Mesenchymal stem cell (in vitro differentiated cells and primary cell): ENCODE results near the gene UVSSA.
"Not testable (repeated sequence)": the region's sequence is repeated elsewhere in the genome, so short reads cannot be mapped to it uniquely, and the experiment has no call there.

Experiments
- DNase-seq: peaks from one replicate; pipeline ENCODE4 v3.0.0-alpha.2; 2013
- H2AFZ ChIP-seq: one replicate; pipeline ENCODE4 v1.6.1; 2013; ENCODE audit warnings: low read depth, mild to moderate bottlenecking, control low read depth, inconsistent platforms, low read length, moderate library complexity
- H2AK5ac ChIP-seq: 2 replicates; pipeline ENCODE4 v1.6.1; 2013; ENCODE audit warnings: low read length, moderate library complexity, mild to moderate bottlenecking, inconsistent platforms; ENCODE audit not compliant: severe bottlenecking
- H2BK120ac ChIP-seq: one replicate; pipeline ENCODE4 v1.6.1; 2013; ENCODE audit warnings: low read depth, mild to moderate bottlenecking, inconsistent platforms, low read length, moderate library complexity
- H2BK12ac ChIP-seq, 2 experiments: one replicate each; pipeline ENCODE4 v1.6.1; 2013; ENCODE audit warnings: inconsistent platforms in 2 of 2, low read length in 2 of 2, mild to moderate bottlenecking in 2 of 2, moderate library complexity in 2 of 2, control low read depth in 1 of 2
- H2BK15ac ChIP-seq: one replicate; pipeline ENCODE4 v1.6.1; 2013; ENCODE audit warnings: mild to moderate bottlenecking, low read depth, inconsistent platforms; ENCODE audit not compliant: poor library complexity, severe bottlenecking
- H2BK5ac ChIP-seq: 2 replicates; pipeline ENCODE4 v1.6.1; 2013; ENCODE audit warnings: low read depth, mild to moderate bottlenecking, low read length, control low read depth, inconsistent platforms; ENCODE audit not compliant: poor library complexity, severe bottlenecking
- H3K14ac ChIP-seq, 2 experiments: one replicate each; pipeline ENCODE4 v1.6.1; 2013; ENCODE audit warnings: inconsistent platforms in 2 of 2, low read length in 2 of 2, control low read depth in 1 of 2, mild to moderate bottlenecking in 1 of 2, moderate library complexity in 1 of 2
- H3K18ac ChIP-seq, 2 experiments: one replicate each; pipeline ENCODE4 v1.6.1; 2013; ENCODE audit warnings: inconsistent platforms in 2 of 2, low read length in 2 of 2, control low read depth in 1 of 2, low read depth in 1 of 2, mild to moderate bottlenecking in 1 of 2
- H3K23ac ChIP-seq, 2 experiments: one replicate each; pipeline ENCODE4 v1.6.1; 2013; ENCODE audit warnings: inconsistent platforms in 2 of 2, low read length in 2 of 2, mild to moderate bottlenecking in 2 of 2, moderate library complexity in 2 of 2, control low read depth in 1 of 2
- H3K27ac ChIP-seq: 2 replicates; pipeline ENCODE4 v1.5.1; 2013; ENCODE audit warnings: mild to moderate bottlenecking, moderate library complexity, low read length, control low read depth, inconsistent platforms; ENCODE audit not compliant: poor library complexity, severe bottlenecking
- H3K27me3 ChIP-seq, 2 experiments: 2 replicates each; pipeline versions ENCODE4 v1.6.1 to v1.7.0; 2013; ENCODE audit warnings: low read length in 2 of 2, mild to moderate bottlenecking in 2 of 2, moderate library complexity in 2 of 2, control low read depth in 1 of 2, inconsistent platforms in 1 of 2; ENCODE audit not compliant: control insufficient read depth in 1 of 2, insufficient read depth in 1 of 2
- H3K36me3 ChIP-seq, 2 experiments: 2 replicates each; pipeline versions ENCODE4 v1.6.1 to v1.7.0; 2013; ENCODE audit warnings: low read length in 2 of 2, control low read depth in 1 of 2, inconsistent platforms in 1 of 2, low read depth in 1 of 2, mild to moderate bottlenecking in 1 of 2; ENCODE audit not compliant: insufficient read depth in 2 of 2, control insufficient read depth in 1 of 2
- H3K4ac ChIP-seq, 2 experiments: one replicate each; pipeline ENCODE4 v1.6.1; 2013; ENCODE audit warnings: inconsistent platforms in 2 of 2, low read length in 2 of 2, mild to moderate bottlenecking in 2 of 2, moderate library complexity in 2 of 2, control low read depth in 1 of 2, low read depth in 1 of 2
- H3K4me1 ChIP-seq: 2 replicates; pipeline ENCODE4 v1.6.1; 2013; ENCODE audit warnings: low read depth, low read length, control low read depth; ENCODE audit not compliant: control insufficient read depth, insufficient read depth
- H3K4me2 ChIP-seq: 2 replicates; pipeline ENCODE4 v1.6.1; 2013; ENCODE audit warnings: low read length, mild to moderate bottlenecking, inconsistent platforms; ENCODE audit not compliant: poor library complexity, severe bottlenecking
- H3K4me3 ChIP-seq, 2 experiments: 2 replicates each; pipeline versions ENCODE4 v1.5.1 to v1.7.0; 2013; ENCODE audit warnings: low read length in 2 of 2, mild to moderate bottlenecking in 2 of 2, control low read depth in 1 of 2, low read depth in 1 of 2; ENCODE audit not compliant: insufficient read depth in 1 of 2
- H3K79me1 ChIP-seq: replicated peaks from 2 replicates; pipeline ENCODE4 v1.6.1; 2013; ENCODE audit warnings: mild to moderate bottlenecking, control low read depth, low read length, inconsistent platforms; ENCODE audit not compliant: poor library complexity, severe bottlenecking
- H3K9ac ChIP-seq: 2 replicates; pipeline ENCODE4 v1.7.0; 2013; ENCODE audit warnings: mild to moderate bottlenecking, low read length, moderate library complexity
- H3K9me3 ChIP-seq: 2 replicates; pipeline ENCODE4 v1.7.0; 2013; ENCODE audit warnings: mild to moderate bottlenecking, low read length; ENCODE audit not compliant: control insufficient read depth
- H4K8ac ChIP-seq: one replicate; pipeline ENCODE4 v1.6.1; 2013; ENCODE audit warnings: inconsistent platforms, mild to moderate bottlenecking, low read length, moderate library complexity
- H4K91ac ChIP-seq: one replicate; pipeline ENCODE4 v1.6.1; 2013; ENCODE audit warnings: mild to moderate bottlenecking, low read length, inconsistent platforms
- WGBS: methylation state at CpG from one replicate; pipeline ENCODE4 v1.1.7; 2013; ENCODE audit warnings: mixed read lengths; 5-methylcytosine and 5-hydroxymethylcytosine counted together

Gene UVSSA

DNA sequence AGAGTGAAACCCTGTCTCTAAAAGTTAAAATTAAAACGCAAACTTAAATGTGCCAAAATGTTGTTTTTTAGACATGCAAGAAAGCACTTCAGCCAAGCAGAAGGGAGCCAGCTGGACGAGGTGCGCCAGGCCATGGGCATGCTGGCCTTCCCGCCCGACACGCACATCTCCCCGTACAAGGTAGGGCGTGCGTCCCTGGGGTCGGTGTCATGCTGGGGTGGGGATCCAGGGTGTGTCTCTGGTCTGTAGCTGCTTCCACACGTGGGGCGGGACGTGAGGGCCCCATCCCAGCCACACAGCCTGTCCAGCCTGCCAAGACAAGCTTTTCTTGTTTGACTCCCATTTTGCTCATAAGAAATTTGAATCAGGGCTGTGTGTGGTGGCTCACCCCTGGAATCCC, 14.3 kb upstream of the UVSSA start:
- no peak overlapping the region for H3K23ac ChIP-seq
- H3K18ac ChIP-seq = no peak overlapping the region
- H3K9ac ChIP-seq = no peak overlapping the region
- H3K79me1 ChIP-seq = peaks cover 41% of the 10 kb centered on the region
- no peak overlapping the region for H2BK120ac ChIP-seq
- no peak overlapping the region for H3K27ac ChIP-seq
- WGBS = 97% methylated on average over 10 of the region's 13 CpGs
- H3K27me3 ChIP-seq = no peaks in the 10 kb centered on the region
- H3K36me3 ChIP-seq = peaks cover 80 to 82% of the 10 kb centered on the region in 2 experiments
- H3K14ac ChIP-seq = no peak overlapping the region
- H4K8ac ChIP-seq = no peak overlapping the region
- no peak overlapping the region for H3K4ac ChIP-seq
- no peak overlapping the region for H2BK15ac ChIP-seq
- no peak overlapping the region for H3K4me2 ChIP-seq
- no peak overlapping the region for H2BK5ac ChIP-seq
- no peak overlapping the region for H4K91ac ChIP-seq
- H2AK5ac ChIP-seq = no peak overlapping the region
- H3K4me3 ChIP-seq = no peak overlapping the region
- H2BK12ac ChIP-seq = no peak overlapping the region
- H2AFZ ChIP-seq = no peak overlapping the region
- DNase-seq = no peak
- peaks cover 48% of the 10 kb centered on the region for H3K4me1 ChIP-seq
- peaks cover 9% of the 10 kb centered on the region for H3K9me3 ChIP-seq

DNA sequence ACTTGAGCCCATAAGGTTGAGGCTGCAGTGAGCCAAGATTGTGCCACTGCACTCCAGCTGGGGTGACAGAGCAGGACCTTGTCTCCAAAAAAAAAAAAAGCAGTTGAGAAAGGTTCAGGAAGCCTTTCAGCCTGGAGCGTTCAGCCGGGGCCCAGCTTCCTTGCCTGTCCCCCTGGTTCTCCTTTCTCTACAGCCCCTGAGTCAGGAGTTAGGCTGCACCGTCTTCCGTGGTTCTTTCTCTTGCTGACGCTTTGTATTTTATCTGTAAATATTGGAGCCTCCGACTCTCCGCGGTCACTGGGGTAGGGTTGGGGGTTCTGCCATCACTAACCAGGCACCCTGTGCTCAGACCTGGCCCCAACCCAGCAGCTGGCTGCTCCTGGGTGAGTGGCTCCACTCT, 13.8 kb upstream of the UVSSA start:
- no peak overlapping the region for H2AFZ ChIP-seq
- no peak overlapping the region for H3K27ac ChIP-seq
- no peak overlapping the region for H3K4me3 ChIP-seq
- peaks cover 42% of the 10 kb centered on the region for H3K79me1 ChIP-seq
- 96% methylated on average over 8 of the region's 8 CpGs for WGBS
- no peak overlapping the region for H2BK120ac ChIP-seq
- no peak overlapping the region for H3K4ac ChIP-seq
- no peak overlapping the region for H3K9ac ChIP-seq
- peaks cover 80 to 82% of the 10 kb centered on the region in 2 experiments for H3K36me3 ChIP-seq
- H3K27me3 ChIP-seq = no peaks in the 10 kb centered on the region
- H2BK12ac ChIP-seq = no peak overlapping the region
- no peak overlapping the region for H3K18ac ChIP-seq
- H2BK15ac ChIP-seq = no peak overlapping the region
- no peak overlapping the region for H4K8ac ChIP-seq
- peaks cover 46% of the 10 kb centered on the region for H3K4me1 ChIP-seq
- DNase-seq = no peak
- H3K9me3 ChIP-seq = peaks cover 9% of the 10 kb centered on the region
- H3K23ac ChIP-seq = no peak overlapping the region
- H4K91ac ChIP-seq = no peak overlapping the region
- H2BK5ac ChIP-seq = no peak overlapping the region
- no peak overlapping the region for H3K14ac ChIP-seq
- no peak overlapping the region for H3K4me2 ChIP-seq
- H2AK5ac ChIP-seq = no peak overlapping the region

DNA sequence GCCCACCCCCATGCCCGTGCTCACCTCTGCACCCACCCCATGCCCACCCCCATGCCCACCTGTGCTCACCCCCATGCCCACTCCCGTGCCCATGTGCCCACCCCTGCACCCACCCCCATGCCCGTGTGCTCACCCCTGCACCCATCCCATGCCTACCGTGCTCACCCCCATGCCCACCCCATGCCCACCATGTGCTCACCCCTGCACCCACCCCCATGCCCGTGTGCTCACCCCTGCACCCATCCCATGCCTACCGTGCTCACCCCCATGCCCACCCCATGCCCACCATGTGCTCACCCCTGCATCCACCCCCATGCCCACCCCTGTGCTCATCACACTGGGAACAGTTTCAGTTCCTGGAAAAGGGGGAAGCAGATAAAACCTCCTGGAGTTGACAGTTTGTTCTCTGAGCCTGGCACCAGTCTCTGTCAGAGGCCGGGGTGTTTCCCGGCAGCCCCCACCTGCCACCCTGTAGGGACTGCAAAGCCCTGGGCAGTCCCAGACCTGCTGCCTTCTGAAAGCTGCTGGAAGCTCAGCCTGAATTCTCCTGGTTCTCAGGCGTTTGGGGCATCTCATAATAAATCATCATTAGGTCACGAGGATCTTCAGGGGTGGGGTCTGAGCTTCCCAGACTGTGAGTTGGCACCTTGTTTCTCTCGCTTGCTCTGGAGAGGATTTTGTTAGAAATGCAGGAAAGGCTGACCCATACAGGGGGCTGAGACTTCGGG, 13.0 kb upstream of the UVSSA start:
- H2BK5ac ChIP-seq, H4K8ac ChIP-seq, H3K18ac ChIP-seq, H3K23ac ChIP-seq, H2BK12ac ChIP-seq, H2AFZ ChIP-seq, DNase-seq, H3K4ac ChIP-seq, H3K9me3 ChIP-seq, H2BK120ac ChIP-seq, H3K4me2 ChIP-seq, H3K14ac ChIP-seq, H3K27me3 ChIP-seq, H2BK15ac ChIP-seq, H3K9ac ChIP-seq, H3K27ac ChIP-seq, H2AK5ac ChIP-seq, H3K4me3 ChIP-seq, H4K91ac ChIP-seq: not testable (repeated sequence)
- WGBS = 91% methylated on average over 11 of the region's 12 CpGs
- Histone ChIP-seq H3K4me1 (peaks cover 46% of the 10 kb centered on the region), H3K36me3 (peaks cover 80 to 82% of the 10 kb centered on the region in 2 experiments), H3K79me1 (peaks cover 41% of the 10 kb centered on the region)

DNA sequence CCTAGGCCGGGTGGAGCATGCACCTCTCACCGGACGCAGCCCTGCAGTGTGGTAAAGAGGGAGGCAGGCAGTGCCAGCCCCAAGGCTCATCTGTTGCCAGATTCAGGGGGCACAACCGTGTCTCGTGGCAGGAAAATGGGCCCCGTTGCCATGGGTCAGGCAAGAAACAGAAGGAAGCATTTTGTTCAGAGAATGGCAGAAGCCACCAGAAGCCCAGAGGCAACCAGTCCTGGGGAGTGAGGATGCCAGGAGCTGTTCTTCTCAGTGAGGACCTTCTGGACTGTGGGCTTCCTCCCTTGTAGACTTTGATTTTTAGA, 12.5 kb upstream of the UVSSA start:
- no peak overlapping the region for H3K23ac ChIP-seq
- no peaks in the 10 kb centered on the region for H3K27me3 ChIP-seq

More for the DNA sequence above, 12.5 kb upstream of the UVSSA start:
- WGBS = 95% methylated on average over 6 of the region's 6 CpGs
- H3K9me3 ChIP-seq = peaks cover 9% of the 10 kb centered on the region
- H3K4ac ChIP-seq = no peak overlapping the region
- H4K91ac ChIP-seq = no peak overlapping the region
- no peak overlapping the region for H3K4me3 ChIP-seq
- H3K36me3 ChIP-seq = peaks cover 80 to 82% of the 10 kb centered on the region in 2 experiments
- H3K4me1 ChIP-seq = peaks cover 41% of the 10 kb centered on the region
- H3K9ac ChIP-seq = no peak overlapping the region
- H2BK12ac ChIP-seq = no peak overlapping the region
- H3K27ac ChIP-seq = no peak overlapping the region
- no peak for DNase-seq
- H3K4me2 ChIP-seq = no peak overlapping the region
- no peak overlapping the region for H2BK120ac ChIP-seq
- H2BK15ac ChIP-seq = no peak overlapping the region
- H2AFZ ChIP-seq = no peak overlapping the region
- H2AK5ac ChIP-seq = no peak overlapping the region
- peaks cover 44% of the 10 kb centered on the region for H3K79me1 ChIP-seq
- H3K14ac ChIP-seq = no peak overlapping the region
- no peak overlapping the region for H3K18ac ChIP-seq
- no peak overlapping the region for H2BK5ac ChIP-seq
- no peak overlapping the region for H4K8ac ChIP-seq
